HepG2 (cell line): ENCODE data around the gene SPAG8. TPM values are rescaled to one million over a fixed set of nuclear protein-coding genes. Genes with fewer than 3 reads are reported as not detected.
A peak's percentile ranks its signal among the peaks of the same experiment; 100 is the strongest.

ENCODE experiments used
- CBX2 ChIP-seq, 2 experiments: fragments of 200-600 bp in 1 of 2; sonication (generic); formaldehyde crosslinking in 1 of 2; IDR thresholded peaks; 2 replicates each; pipeline versions ENCODE4 v1.7.0 to v1.8.1; 2018 to 2022; ENCODE audit warnings: low read depth in 2 of 2, low read length in 1 of 2, mild to moderate bottlenecking in 1 of 2, missing genetic modification reagents in 1 of 2
- GMEB1 ChIP-seq: sonication (generic); formaldehyde crosslinking; IDR thresholded peaks from 2 replicates; pipeline ENCODE4 v1.5.1; 2020; ENCODE audit warnings: missing genetic modification reagents, mild to moderate bottlenecking, borderline replicate concordance
- HNF1B ChIP-seq: sonication (generic); formaldehyde crosslinking; IDR thresholded peaks from 2 replicates; pipeline ENCODE4 v1.5.1; 2020; ENCODE audit warnings: mild to moderate bottlenecking, moderate library complexity, missing genetic modification reagents
- ISX ChIP-seq: sonication (generic); formaldehyde crosslinking; conservative IDR thresholded peaks from 2 replicates; pipeline ENCODE4 v1.5.0; 2020; ENCODE audit warnings: missing genetic modification reagents
- MEF2D ChIP-seq: sonication (generic); formaldehyde crosslinking; IDR thresholded peaks from 2 replicates; pipeline ENCODE4 v1.5.1; 2020; ENCODE audit warnings: mild to moderate bottlenecking, missing genetic modification reagents
- NR2F1 ChIP-seq, 2 experiments: fragments of 450-650 bp in 1 of 2; formaldehyde crosslinking in 1 of 2; IDR thresholded peaks; 2 replicates each; pipeline versions ENCODE4 v1.5.0 to v1.6.1; 2016 to 2020; ENCODE audit warnings: mild to moderate bottlenecking in 1 of 2, missing compliant biosample characterization in 1 of 2, missing genetic modification reagents in 1 of 2, moderate library complexity in 1 of 2
- RBM39 ChIP-seq: fragments of 200-400 bp; formaldehyde crosslinking; IDR thresholded peaks from one replicate; pipeline ENCODE4 v1.6.1; 2018; ENCODE audit warnings: antibody characterized with exemption, mild to moderate bottlenecking, low read depth, low read length; ENCODE audit not compliant: poor library complexity, severe bottlenecking
- SKIL ChIP-seq: sonication (generic); formaldehyde crosslinking; IDR thresholded peaks from 2 replicates; pipeline ENCODE4 v1.8.0; 2022; ENCODE audit warnings: missing genetic modification reagents, mild to moderate bottlenecking, moderate library complexity, borderline replicate concordance
- TEAD3 ChIP-seq: optimal IDR thresholded peaks from 2 replicates; pipeline ENCODE3; 2016; ENCODE audit warnings: borderline replicate concordance
- ZBTB46 ChIP-seq: sonication (generic); formaldehyde crosslinking; IDR thresholded peaks from 2 replicates; pipeline ENCODE4 v1.4.0; 2020; ENCODE audit warnings: mild to moderate bottlenecking, missing genetic modification reagents, borderline replicate concordance
- ZFP90 ChIP-seq: sonication (generic); formaldehyde crosslinking; IDR thresholded peaks from 2 replicates; pipeline ENCODE4 v1.8.0; 2022; ENCODE audit warnings: missing genetic modification reagents, mild to moderate bottlenecking, inconsistent platforms, borderline replicate concordance
- ZNF235 ChIP-seq: sonication (generic); formaldehyde crosslinking; IDR thresholded peaks from 2 replicates; pipeline ENCODE4 v1.8.1; 2023; ENCODE audit warnings: mild to moderate bottlenecking, missing genetic modification reagents, borderline replicate concordance
- ZNF317 ChIP-seq: sonication (generic); formaldehyde crosslinking; IDR thresholded peaks from 2 replicates; pipeline ENCODE4 v1.5.0; 2020; ENCODE audit warnings: mild to moderate bottlenecking, missing genetic modification reagents
- ZNF432 ChIP-seq: sonication (generic); formaldehyde crosslinking; IDR thresholded peaks from 2 replicates; pipeline ENCODE4 v1.5.0; 2020; ENCODE audit warnings: missing genetic modification reagents, mild to moderate bottlenecking, borderline replicate concordance
- ZNF781 ChIP-seq: sonication (generic); formaldehyde crosslinking; IDR thresholded peaks from 2 replicates; pipeline ENCODE4 v1.5.1; 2020; ENCODE audit warnings: borderline replicate concordance, mild to moderate bottlenecking, missing genetic modification reagents; ENCODE audit errors: not compliant biosample characterization
- ZXDC ChIP-seq: sonication (generic); formaldehyde crosslinking; IDR thresholded peaks from 2 replicates; pipeline ENCODE4 v1.5.0; 2020; ENCODE audit warnings: mild to moderate bottlenecking, missing genetic modification reagents
- polyA plus RNA-seq, 8 experiments: library from polyadenylated mRNA; depleted of rRNA in 3 of 8; stranded (reverse) in 7 of 8; unstranded in 1 of 8; fragments of >200 nt; fragmentation: Illumina TruSeq in 4 of 8; extraction: Trizol in 4 of 8; gene quantifications; 2 replicates each; pipeline versions ENCODE4 v1.2.1 to v1.2.3, GENCODE V29; 2011 to 2016; ENCODE audit warnings: low read depth in 4 of 8, missing spikeins in 1 of 8, mixed read lengths in 1 of 8; ENCODE audit not compliant: insufficient read depth in 1 of 8
- total RNA-seq, 5 experiments: library from RNA; depleted of rRNA; stranded (reverse); fragments of >200 nt; fragmentation: Illumina TruSeq; extraction: Trizol; gene quantifications; 2 replicates each; pipeline ENCODE4 v1.2.3, GENCODE V29; 2016; ENCODE audit warnings: low read depth in 1 of 5

The SPAG8 gene
- total and polyA plus RNA-seq, 2 of the 13 experiments (the other 11 are each of a cell fraction or from before 2014, with no cell fraction given): 0.18 to 0.27 TPM

- TF ChIP-seq ZNF317 (CRISPR knock-in tag) (no peak), ZXDC (CRISPR knock-in tag) (no peak), HNF1B (CRISPR knock-in tag) (no peak; the same call in 1 of the 2 replicates), GMEB1 (CRISPR knock-in tag) (no peak), ZNF235 (CRISPR knock-in tag) (no peak), ZFP90 (no peak), NR2F1 (CRISPR knock-in tag; IDR thresholded peaks at IDR 0.05) (peak; percentile 94 to 95), SKIL (CRISPR knock-in tag) (0 out of 2 replicates have a peak, but pooled peaks have one; percentile 27), CBX2 (IDR thresholded peaks at IDR 0.05; ENCODE audit: low read depth, low read length) (no peak), CBX2 (CRISPR knock-in tag; IDR thresholded peaks at IDR 0.05; ENCODE audit: low read depth) (no peak), ZBTB46 (no peak), RBM39 (no peak), ZNF781 (CRISPR knock-in tag) (no peak), ZNF432 (CRISPR knock-in tag) (no peak), MEF2D (CRISPR knock-in tag) (no peak), ISX (no peak), TEAD3 (CRISPR knock-in tag) (no peak)
Measured at GRCh38 chr9:35834260-35835215, 22.5 kb upstream of the SPAG8 start (continued).
